NCI-H345 treated with DMSO at 0.1 percent for 48 hours (cell line): Measurements from ENCODE around the gene SLC26A1.

Experiments
- DNase-seq: peaks from one replicate; lab custom pipeline; 2025; ENCODE audit not compliant: unreplicated experiment; lab: John Stamatoyannopoulos, UW

SLC26A1 gene, protein sequence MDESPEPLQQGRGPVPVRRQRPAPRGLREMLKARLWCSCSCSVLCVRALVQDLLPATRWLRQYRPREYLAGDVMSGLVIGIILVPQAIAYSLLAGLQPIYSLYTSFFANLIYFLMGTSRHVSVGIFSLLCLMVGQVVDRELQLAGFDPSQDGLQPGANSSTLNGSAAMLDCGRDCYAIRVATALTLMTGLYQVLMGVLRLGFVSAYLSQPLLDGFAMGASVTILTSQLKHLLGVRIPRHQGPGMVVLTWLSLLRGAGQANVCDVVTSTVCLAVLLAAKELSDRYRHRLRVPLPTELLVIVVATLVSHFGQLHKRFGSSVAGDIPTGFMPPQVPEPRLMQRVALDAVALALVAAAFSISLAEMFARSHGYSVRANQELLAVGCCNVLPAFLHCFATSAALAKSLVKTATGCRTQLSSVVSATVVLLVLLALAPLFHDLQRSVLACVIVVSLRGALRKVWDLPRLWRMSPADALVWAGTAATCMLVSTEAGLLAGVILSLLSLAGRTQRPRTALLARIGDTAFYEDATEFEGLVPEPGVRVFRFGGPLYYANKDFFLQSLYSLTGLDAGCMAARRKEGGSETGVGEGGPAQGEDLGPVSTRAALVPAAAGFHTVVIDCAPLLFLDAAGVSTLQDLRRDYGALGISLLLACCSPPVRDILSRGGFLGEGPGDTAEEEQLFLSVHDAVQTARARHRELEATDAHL

DNA sequence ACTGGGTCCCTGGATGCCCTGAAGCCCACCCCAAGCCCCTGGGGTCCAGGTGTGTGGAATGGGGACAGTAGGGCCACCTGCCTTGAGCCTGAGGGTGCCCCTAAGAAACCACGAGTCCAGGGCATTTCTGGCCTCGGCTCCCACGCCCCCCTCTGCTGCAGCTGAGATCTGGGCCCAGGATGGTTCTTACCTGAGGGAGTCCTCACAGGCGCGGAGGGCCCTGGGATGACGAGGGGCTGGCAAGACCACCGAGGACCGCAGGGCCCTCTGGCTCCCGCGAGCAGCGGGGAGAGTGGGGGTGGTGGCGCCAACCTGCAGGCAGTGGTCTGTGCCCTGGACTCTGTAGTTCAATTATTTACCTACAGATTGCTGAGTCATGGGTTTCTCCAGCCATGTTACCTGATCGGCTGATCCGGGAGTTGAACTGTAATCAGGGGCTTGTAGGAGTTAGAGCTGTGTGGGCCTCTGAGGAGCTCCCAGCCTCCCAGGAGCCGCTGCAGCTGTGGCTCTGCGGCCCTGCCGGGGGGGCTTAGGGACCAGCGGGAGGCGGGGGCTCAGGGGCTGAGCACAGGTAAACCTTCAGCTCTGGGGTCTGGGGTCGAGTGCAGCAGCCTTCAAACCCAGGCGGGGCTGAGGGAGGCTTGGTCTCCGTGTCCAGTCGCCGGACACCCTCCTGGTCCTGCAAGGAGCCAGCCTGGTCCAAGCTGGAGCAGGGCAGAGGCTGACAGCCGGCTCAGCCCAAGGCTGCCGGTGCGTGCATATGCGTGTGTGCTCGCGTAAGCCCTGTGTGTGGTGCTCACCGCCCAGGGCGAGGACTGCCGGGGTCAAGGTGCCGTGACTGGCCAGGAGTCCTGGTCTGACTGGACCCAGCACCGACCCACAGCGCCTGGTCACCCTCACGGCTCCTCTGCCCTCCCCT is at the start of gene SLC26A1:
TSS of gene SLC26A1 (minus strand) at position 294 of the 919 bp plus-strand sequence. CDS start 1,701 bp downstream, outside the sequence.
- no peak for DNase-seq

DNA sequence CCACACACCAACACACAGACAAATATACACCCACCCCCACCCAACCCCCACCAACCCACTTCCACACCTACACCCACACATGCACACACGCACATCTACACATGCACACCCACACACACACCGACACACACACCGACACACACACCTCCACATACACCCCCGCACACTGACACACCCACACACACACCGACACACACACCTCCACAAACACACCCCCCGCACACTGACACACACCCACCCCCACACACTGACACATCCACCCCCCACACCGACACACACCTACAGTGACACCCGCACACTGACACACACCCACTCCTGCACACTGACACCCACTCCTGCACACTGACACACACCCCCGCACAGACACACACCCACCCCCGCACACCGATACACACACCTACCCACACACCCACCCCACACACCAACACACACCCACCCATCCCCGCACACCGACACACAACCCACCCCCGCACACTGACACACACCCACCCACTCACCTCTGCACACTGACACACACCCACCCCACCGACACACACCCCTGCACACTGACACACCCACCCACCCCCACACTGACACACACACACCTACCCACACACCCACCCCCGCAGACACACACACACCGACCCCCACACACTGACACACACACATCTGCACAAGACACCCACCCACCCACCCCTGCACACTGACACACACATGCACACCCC is 49.3 kb upstream of the SLC26A1 start:
- DNase-seq = no peak

DNA sequence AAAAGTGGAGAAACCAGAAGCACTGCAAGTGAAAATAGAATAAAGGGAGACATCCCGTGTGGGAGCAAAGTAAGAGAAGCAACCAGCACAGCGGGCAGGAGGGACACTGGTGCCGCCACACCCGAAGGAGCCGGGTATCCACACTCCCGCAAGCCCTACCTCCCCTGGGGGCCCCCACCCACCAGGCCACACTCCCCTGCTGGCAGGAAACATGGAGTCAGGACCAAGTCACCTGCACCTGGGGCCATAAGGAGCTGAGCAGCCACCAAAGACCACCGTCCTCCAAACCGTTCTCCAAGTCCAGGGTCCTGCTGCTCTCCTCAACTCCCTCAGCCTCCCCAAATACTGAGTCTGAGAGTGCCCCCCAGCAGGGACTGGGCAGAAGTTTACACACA is 48.7 kb upstream of the SLC26A1 start:
- DNase-seq = no peak

DNA sequence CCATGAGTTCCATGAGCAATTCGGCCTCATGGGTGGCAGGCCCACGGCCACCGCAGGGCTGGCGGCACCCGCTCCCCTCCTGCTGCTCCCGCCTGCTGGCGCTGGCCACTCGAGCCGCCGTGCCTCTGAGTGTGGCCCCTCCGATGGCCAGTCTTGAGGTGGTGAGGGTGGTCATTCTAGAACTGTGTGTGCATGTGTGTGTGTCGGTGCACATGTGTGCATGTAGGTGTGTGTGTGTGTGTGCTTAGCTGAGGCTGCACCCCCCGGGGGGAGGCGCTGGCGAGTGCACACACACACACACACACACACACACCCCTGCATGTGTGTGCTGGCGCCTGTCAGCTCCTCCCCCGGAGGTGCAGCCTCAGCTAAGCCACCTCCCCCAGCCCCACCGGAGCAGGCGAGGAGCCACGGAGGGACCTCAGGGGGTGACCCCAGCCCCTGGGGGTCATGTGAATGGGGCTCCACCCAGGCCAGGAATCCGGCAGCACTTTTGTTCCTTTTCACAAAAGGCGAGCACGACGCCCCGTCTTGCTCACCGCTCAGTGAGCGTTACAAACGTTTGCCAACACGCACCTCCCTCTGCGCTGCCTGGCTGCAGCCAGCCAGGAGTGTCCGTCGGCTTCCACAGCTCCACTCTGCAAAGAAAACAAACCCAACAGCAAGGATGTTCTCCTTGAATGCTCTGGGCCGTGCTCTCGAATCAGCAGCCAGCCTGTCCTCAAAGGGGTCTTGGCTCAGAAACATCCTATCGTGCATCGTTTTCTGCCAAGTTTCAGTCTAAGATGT is 48.1 kb upstream of the SLC26A1 start:
- DNase-seq = no peak

DNA sequence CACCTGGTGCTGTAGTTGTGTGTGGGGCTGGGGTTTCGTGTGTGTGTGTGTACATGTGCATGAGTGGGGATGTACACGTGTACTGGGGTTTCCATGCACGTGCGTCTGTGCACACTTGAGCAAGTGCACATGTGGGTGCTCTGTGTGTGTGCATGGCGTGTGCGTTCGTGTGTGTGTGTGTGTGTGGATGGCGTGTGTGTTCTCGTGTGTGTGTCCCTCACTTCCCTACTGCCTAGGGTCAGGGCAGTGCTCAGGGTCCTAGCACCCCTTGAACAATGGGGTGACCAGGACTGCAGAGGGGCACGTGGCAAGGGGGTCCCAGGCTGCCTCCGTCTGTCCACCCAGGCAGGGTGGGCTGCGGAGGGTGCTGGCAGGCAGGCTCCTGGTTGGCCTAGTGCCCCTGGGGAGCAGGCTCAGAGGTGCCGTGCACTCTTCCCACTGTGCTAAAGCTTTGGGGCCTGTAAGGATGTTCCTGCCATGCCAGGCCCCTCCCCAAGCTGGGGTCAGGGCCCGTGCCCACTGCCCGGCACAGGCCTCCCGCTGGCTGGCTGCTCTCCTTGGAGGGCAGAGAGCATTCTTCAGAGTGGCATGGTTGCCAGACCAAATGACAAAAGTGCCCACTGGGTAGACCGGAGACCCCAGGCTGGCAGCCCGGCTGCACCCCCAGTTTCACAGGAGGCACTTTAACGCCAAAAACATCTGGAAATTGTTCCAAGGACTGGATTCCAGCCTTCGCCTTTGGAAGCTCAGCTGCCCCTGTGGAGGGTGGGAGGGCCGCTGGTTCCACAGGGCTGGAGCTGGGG is 47.3 kb upstream of the SLC26A1 start:
- DNase-seq = no peak

DNA sequence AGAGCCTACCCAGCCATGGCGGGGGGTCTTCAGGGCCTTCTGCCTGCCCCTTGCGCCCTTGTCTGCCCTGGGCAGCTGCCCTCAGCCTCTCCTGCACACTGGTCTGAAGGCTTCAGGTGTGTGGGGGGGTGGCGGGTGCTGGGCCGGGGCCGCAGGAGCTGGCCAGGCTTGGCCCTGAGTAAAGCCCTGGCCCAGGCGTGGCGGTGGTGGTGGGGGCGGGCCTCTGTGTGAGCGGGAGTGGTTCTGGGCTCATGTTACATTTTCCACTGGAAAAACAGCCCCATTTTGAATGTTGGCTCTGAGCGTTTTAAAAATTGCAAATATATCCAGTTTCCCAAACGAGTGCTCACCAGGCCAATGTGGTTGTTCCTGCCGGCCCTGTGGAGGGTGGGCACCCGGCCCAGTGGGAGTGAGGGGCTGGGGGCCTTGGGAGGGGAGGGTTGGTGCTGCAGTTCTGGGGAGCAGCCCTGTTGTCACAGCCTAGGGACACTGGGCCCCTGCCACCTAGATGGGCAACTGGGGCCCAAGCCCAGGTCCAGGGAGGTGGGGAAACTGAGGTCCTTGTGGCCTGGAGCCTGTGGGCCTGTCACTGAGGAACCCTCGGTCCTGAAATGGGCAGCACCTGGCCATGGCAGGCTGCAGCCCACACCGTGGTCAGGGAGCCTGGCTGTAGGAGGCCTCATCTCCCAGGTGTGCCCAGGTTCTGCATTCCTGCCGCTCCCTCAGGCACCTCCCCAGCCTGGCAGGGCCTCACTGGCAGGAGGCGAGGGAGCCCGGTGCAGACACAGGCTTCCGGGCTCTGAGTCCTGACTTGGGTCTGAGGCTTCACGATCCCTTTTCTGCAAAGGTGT is 46.5 kb upstream of the SLC26A1 start:
- DNase-seq = no peak

DNA sequence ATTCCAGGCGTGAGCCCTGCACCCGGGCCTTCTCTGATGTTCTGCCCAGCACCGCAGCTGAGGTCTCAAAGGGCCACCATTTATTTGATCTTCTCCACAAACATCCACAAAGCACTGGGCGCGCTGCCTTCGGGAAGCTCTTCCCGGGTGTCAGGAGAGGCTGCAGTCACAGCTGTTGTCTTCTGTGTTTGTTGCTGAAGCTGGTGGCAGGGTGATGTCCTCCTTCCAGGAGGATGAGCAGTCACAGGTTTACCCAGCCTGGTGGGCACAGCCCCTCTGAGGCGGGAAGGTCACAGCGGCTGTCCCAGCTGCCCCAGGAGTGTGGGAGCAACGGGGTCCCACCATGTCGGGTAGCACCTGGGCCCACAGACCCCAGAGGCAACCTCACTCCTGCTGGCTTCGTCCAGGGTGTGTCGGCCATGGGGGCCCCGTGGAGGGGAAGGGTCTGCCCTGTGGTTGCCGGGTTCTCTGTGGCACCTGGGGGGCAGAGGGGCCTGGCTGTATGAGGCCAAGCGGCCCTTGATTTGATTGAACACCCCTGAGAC is 45.8 kb upstream of the SLC26A1 start:
- no peak for DNase-seq

DNA sequence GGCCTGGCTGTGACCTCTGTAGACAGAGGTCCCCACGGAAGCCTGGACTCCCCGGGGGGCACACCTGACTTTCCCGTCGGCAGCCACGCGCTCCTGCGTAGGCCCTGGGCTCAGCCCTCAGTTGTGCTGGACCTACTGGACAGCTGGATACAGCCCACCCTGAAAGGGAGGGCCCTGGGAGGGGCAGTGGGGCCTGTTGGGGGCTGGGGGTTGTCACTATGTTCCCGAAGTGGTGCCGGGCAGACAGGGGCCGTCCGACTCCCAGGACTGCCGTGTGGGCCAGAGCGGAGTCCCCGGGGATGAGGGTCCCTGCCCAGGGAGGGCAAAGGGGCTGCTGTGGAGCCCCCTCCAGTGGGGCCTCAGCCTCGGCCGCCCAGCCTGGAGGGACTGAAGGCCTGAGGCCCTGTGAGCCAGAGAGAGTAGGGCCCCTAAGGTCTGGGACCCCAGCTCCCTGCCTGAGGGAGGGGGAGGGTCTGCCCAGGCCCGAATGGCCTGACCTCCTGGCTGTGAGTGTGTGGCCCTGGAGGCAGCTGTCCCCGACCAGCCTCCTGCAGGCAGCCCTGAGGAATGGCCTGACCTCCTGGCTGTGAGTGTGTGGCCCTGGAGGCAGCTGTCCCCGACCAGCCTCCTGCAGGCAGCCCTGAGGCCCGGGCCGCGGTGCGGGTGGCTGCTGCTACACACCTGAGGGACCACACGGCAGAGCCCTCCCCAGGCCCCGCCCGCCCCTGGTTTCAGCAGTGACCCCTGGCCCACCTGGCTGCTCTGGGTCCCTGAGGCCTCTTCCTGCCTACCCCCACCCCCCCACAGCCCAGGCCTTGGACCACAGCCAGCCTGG is 44.0 kb upstream of the SLC26A1 start:
- no peak for DNase-seq

DNA sequence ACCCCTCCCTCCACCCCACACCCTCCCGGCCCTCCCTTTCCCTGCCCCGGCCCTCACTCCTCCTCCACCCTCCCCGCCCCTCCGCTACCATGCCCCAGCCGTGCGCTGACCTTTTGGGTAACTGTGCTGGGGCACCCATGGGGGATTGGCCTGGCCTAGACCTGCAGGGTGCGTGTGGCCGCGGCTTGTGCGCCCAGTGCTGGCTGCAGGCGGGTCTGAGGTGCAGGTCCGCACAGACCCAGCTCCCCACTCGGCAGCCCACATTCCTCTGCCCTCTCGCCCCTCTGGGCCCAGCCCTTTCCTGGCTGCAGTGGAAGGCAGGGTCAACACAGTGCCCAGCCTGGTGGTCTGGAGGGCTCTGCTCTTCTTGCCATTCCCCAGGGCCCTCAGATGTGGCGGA is 42.9 kb upstream of the SLC26A1 start:
- DNase-seq = no peak

DNA sequence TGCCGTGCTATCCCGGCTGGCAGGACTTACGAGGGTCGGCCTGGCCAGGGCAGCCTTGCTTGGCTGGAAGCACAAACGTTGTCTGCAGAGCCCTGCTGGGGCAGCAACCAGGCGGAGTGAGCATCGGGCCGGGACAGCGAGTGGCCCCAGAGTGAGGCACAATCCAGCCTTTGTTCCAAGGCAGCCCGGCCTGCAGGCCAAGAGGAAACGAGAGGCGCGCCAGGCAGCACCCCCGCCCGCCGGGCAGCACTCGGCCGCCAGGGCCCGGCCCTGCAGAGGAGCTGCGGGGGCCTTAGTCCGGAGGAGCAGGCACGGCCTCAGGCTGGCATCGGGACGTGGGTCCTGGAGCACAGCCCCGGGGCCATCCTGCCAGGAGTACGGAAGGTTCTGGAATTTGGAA is 42.3 kb upstream of the SLC26A1 start:
- DNase-seq = no peak

DNA sequence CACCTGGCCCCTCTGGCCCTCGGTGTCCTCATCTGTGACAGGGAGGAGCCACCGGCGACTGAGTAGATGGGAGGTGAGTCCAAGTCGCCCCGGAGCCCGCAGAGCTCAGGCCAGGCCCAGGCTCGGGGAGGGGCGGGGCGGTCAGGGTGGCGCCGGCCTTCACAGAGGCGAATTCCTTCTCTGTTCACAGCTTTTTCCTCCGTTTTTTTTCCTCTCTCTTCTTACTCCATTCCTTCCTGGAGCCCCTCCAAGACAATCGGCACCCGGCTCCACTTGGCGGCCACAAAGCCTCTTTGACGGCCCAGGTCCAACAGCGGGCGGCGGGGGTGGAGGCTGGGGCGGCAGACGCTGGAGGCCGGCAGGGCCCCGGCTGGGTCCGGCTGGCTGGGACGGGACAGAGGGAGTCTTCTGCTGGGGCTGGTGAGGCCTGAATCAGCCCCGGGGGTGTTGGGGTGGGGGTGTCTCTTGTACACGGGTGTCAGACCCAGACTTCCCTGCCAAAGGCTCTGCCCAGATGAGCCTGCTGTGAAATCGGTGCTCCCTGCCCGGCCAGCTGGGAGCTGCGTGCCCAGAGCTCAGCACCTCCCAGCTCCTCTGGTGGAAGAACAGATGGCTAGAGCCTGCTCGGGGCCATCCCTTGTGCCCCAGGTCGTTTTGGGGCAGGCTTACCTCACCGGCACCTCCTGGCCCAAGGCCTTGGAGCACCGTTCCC is 40.8 kb upstream of the SLC26A1 start:
- DNase-seq = no peak

DNA sequence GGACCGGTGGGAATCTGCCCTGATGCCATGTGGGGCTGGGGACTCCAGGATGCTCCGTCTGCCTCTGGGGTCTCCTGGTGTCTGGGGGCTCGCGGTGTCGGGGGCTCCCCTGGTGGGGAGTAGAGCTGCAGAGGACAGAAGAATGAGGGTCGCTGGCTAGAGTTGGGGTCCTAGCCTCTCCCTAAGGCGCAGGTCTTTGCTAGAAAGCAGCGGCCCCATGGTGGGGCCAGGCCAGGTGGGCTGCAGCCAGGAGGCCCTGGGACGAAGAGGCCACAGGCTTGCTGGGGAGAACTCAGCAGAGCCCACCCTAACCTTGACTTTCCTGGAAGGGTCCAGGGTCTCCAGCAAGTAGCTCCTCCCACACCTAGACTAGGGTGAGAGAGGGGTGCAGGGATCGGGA is 39.7 kb upstream of the SLC26A1 start:
- DNase-seq = no peak

DNA sequence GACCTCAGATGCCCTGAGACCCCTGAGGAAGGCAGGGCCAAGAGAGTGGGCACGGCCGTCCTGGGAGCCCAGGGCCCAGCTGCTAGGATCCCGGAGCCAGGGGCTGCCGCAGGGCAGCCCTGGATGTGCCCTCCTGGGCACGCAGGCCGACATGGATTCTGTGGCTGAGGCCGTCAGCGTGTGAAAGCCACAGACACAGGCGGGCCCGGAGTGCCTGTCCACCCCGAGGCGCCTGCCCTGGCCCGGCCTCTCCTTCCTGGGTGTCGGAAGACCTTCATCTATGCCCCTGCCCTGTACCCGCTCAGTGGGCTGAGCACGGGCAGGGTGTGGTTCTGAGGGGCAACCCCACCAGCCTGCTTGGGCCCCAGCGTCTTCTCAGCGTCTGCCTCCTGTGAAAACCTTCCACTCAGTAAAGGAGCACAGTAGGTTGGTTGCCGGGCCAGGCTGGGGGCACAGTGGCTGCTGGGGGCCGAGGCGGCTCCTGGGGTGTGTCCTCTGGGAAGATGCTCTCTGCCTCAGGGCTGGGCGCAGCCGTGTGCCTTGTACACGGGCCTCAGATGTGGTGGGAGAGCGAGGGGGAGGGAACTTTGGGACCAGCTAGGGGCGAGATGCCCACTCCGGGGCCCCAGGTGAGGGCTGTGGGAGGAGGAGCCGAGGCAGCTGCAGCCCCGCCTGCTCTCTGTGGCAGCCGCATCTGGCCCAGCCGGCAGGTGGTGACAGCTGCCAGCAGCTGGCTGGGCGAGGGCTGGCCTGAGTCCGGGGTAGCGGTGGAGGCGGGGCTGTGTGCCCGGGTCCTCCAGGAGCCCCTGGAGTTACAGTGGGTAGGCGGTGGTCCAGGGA is 39.0 kb upstream of the SLC26A1 start:
- DNase-seq = no peak

DNA sequence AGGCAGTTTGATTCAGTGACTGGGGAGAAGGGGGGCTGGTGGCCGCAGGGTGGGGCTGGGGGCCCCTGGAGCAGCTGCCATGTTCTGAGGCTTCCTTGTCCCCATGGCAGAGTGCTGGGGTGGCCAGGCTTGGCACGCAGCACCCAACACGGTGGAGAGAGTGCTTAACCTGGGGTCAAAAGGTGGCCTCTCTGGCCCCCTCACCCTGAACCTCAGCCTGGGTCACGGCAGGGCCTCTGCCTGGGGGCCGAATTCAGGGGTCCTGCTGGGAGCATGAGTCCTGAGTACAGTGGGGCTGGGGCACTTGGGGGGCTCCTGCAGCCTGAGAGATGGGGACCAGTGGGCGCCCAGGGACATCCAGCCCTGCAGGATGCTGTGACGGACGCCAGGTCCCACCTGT is 38.1 kb upstream of the SLC26A1 start:
- DNase-seq = no peak

DNA sequence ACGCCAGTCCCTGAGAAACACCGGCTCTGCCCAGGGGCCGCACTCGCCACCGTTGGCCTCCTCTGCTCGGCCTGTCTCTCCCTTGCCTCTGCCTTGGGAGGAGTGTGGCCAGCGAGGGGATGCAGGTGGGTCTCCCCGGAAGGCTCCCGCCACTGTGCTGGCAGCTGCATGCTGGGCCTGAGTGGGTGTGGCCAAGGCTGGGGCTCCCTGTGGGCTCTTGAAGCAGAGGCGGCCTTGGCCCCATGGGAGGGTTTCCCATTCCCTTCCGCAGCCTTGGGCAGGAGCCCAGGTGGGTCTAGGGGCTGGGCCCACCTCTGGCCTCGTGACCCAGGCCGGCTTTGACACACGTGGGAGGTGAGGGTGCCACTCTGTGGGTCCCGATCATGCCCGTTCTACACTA is 37.4 kb upstream of the SLC26A1 start:
- no peak for DNase-seq

DNA sequence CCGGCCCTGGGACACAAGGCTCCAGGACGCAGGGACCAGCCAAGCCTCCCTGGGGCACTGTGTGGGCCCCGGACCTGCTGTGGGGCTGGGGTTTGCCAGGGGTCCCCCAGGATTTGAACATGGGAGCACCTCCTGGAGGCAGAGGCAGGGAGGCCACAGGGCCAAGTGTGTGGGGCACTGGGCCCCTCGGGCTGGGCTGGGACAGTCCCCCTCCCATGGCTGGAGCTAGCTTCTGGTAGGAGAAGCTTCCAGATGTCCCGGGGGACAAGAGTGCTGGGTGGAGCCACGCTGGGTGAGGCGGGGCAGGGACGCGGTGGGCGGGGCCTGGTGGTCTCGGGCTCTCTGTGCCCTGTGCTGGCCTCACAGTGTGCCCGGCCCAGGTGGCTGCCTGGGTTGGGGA is 36.8 kb upstream of the SLC26A1 start:
- DNase-seq = no peak
